Gastroesophageal sphincter (tissue), 4 donors: ENCODE data around the gene KRTAP9-8. TPM values are rescaled to one million over a fixed set of nuclear protein-coding genes. Genes with fewer than 3 reads are reported as not detected.

ENCODE experiments used
- ATAC-seq: fragments of 150-250 bp; one replicate; pipeline ENCODE4 v1.9.1; 2016; ENCODE audit warnings: mild to moderate bottlenecking, moderate library complexity
- H3K27ac ChIP-seq, 4 donors: fragments of 200-600 bp; sonication (generic) in 3 of 4; 1 replicate in 3 of 4; 2 replicates in 1 of 4; pipeline ENCODE4 v1.5.1; 2016 to 2019
- H3K27me3 ChIP-seq: fragments of 200-600 bp; sonication (generic); one replicate; pipeline ENCODE4 v1.5.1; 2019
- H3K36me3 ChIP-seq, 2 donors: fragments of 200-600 bp; sonication (generic); one replicate each; pipeline ENCODE4 v1.5.1; 2019; ENCODE audit warnings: control low read depth in 1 of 2
- H3K4me1 ChIP-seq, 3 donors: fragments of 200-600 bp; sonication (generic); 1 replicate in 2 of 3; 2 replicates in 1 of 3; pipeline ENCODE4 v1.5.1; 2016 to 2019; ENCODE audit warnings: control low read depth in 2 of 3
- H3K4me3 ChIP-seq, 2 donors: fragments of 200-600 bp; sonication (generic); one replicate each; pipeline ENCODE4 v1.5.1; 2019; ENCODE audit warnings: mild to moderate bottlenecking in 1 of 2, moderate library complexity in 1 of 2
- H3K9me3 ChIP-seq, 3 donors: fragments of 200-600 bp; sonication (generic); one replicate each; pipeline ENCODE4 v1.5.1; 2017 to 2019; ENCODE audit warnings: control low read depth in 2 of 3
- EP300 ChIP-seq: sonication (generic); formaldehyde crosslinking; IDR thresholded peaks from one replicate; pipeline ENCODE4 v1.6.1; 2017; ENCODE audit warnings: antibody characterized with exemption, mild to moderate bottlenecking
- POLR2A ChIP-seq, 2 donors: fragments of 450-650 bp; IDR thresholded peaks; one replicate each; pipeline ENCODE4 v1.6.1; 2017; ENCODE audit warnings: antibody characterized with exemption in 2 of 2, mild to moderate bottlenecking in 2 of 2, moderate library complexity in 1 of 2
- POLR2AphosphoS5 ChIP-seq: sonication (generic); formaldehyde crosslinking; IDR thresholded peaks from one replicate; pipeline ENCODE4 v1.6.1; 2017; ENCODE audit warnings: antibody characterized with exemption
- WGBS, 2 donors: methylation state at CpG; one replicate each; pipeline ENCODE4 v1.1.5; 2018; ENCODE audit warnings: low coverage in 1 of 2; 5-methylcytosine and 5-hydroxymethylcytosine counted together
- small RNA-seq, 4 donors: library from RNA; depleted of rRNA; stranded (forward); fragments of <200 nt; gene quantifications; one replicate each; pipeline ENCODE3, GENCODE V24; 2016
- total RNA-seq, 4 donors: library from RNA; depleted of rRNA; stranded (reverse); fragments of >200 nt; gene quantifications; one replicate each; pipeline ENCODE4 v1.1.0, GENCODE V29; 2016
- TF ChIP-seq, protein P1 (sequence below), 4 experiments: fragments of 200-600 bp in 2 of 4; fragments of 450-650 bp in 2 of 4; sonication (generic) in 1 of 4; IDR thresholded peaks; one replicate each; pipeline ENCODE4 v1.5.1; 2017 to 2019; ENCODE audit warnings: antibody characterized with exemption in 4 of 4, mild to moderate bottlenecking in 2 of 4, moderate library complexity in 2 of 4

The KRTAP9-8 gene
- total RNA-seq, 4 donors from 2014 or later: not detected

DNA sequence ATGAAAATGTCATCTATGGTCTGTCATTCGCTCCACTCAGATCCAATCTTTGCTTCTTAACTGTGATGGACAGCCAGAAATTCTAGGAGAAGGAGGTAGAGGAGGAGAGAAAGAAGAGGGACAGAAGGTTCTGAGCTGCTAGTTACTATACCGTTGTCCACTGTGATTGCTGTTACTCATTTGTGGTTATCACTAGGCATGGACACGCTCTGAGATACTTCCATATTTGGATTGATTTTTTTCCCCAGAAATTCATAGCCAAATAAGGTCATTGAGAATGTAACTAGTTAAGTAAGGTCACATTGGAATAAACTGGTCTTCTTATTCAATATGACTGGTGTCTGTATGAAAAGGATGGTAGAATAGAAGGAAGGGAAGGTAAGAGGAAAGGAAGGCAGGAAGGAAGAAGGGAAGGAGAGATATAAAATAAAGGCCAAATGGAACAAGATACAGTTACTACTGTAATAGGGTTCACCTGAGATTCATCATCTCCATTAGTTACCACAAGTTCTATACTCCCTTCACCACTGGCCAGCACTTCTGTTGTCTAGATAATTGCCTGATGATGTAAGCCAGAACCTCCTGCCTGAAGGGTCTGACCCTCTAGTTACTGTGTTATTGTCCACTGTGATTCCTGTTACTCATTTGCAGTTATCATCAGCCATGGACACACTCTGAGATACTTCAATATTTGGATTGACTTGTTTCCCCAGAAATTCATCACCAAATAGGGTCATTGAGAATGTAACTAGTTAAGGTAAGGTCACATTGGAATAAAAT lies 40.6 kb downstream of the KRTAP9-8 start:
- no peak for ATAC-seq
- TF ChIP-seq, protein P1, sequence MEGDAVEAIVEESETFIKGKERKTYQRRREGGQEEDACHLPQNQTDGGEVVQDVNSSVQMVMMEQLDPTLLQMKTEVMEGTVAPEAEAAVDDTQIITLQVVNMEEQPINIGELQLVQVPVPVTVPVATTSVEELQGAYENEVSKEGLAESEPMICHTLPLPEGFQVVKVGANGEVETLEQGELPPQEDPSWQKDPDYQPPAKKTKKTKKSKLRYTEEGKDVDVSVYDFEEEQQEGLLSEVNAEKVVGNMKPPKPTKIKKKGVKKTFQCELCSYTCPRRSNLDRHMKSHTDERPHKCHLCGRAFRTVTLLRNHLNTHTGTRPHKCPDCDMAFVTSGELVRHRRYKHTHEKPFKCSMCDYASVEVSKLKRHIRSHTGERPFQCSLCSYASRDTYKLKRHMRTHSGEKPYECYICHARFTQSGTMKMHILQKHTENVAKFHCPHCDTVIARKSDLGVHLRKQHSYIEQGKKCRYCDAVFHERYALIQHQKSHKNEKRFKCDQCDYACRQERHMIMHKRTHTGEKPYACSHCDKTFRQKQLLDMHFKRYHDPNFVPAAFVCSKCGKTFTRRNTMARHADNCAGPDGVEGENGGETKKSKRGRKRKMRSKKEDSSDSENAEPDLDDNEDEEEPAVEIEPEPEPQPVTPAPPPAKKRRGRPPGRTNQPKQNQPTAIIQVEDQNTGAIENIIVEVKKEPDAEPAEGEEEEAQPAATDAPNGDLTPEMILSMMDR (IDR thresholded peaks at IDR 0.05): no peak
- H3K27me3 ChIP-seq: peaks cover 21% of the 10 kb centered on the region
- H3K4me3 ChIP-seq: no peak overlapping the region
- H3K4me1 ChIP-seq: no peaks in the 10 kb centered on the region
- H3K36me3 ChIP-seq: no peaks in the 10 kb centered on the region
- H3K27ac ChIP-seq: no peak overlapping the region
- WGBS, 2 donors: 73 to 100% methylated on average over 1 to 3 of the region's 3 CpGs
- H3K9me3 ChIP-seq: no peaks in the 10 kb centered on the region

DNA sequence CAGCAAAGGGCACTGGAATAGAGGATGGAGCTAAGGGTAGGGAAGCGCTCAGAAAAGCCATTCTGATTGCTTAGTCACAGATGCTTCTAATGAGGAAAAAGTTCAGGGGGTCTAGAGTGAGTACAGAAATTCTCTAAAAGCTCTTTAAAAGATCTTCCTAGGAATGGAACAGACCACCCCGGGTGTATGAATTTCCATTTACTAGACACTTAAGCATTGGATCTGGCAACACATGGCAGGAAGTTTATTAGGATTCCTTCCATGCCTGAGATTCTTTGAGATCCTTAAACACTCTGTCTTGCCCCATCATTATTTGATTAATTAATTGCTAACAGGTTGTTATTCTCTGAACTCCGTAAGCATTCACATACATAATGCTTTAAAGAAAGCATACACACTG lies 46.2 kb downstream of the KRTAP9-8 start:
- 0 to 13% methylated on average over 2 to 3 of the region's 3 CpGs for whole genome bisulfite sequencing, 2 donors
- Histone ChIP-seq H3K4me1 (no peaks in the 10 kb centered on the region), H3K27me3 (peaks cover 20% of the 10 kb centered on the region), H3K9me3 (no peaks in the 10 kb centered on the region), H3K27ac (no peak overlapping the region), H3K36me3 (no peaks in the 10 kb centered on the region), H3K4me3 (no peak overlapping the region)
- TF ChIP-seq, protein P1 (IDR thresholded peaks at IDR 0.05): no peak
- no peak for TF ChIP-seq POLR2A (IDR thresholded peaks at IDR 0.05)
- no peak for TF ChIP-seq EP300
- no peak for TF ChIP-seq POLR2AphosphoS5
- no peak for ATAC-seq

DNA sequence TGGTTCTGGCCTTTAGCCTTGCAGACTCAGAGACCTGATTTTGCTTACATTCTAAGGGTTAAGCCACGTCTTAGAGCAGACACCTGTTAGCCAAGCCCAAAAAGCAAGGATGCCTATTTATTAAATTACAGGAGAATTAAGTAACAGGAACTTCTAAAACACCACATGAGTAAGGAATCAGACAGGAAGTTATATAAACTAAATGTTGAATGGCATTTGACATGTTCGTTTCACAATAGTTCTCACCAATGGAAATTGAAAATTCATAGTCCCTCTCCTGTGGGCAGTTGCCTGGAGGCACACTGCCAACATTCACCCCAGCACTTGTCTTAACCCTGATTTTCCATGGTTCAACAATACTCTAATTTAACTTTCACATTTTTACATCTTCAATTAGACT lies 46.7 kb downstream of the KRTAP9-8 start:
- H3K4me3 ChIP-seq: no peak overlapping the region
- H3K27ac ChIP-seq: no peak overlapping the region
- no peak for TF ChIP-seq POLR2AphosphoS5
- H3K4me1 ChIP-seq: no peaks in the 10 kb centered on the region
- ATAC-seq: no peak
- no peaks in the 10 kb centered on the region for H3K36me3 ChIP-seq
- peaks cover 20% of the 10 kb centered on the region for H3K27me3 ChIP-seq
- 9 to 28% methylated on average over 2 of the region's 2 CpGs for WGBS, 2 donors
- H3K9me3 ChIP-seq: no peaks in the 10 kb centered on the region

DNA sequence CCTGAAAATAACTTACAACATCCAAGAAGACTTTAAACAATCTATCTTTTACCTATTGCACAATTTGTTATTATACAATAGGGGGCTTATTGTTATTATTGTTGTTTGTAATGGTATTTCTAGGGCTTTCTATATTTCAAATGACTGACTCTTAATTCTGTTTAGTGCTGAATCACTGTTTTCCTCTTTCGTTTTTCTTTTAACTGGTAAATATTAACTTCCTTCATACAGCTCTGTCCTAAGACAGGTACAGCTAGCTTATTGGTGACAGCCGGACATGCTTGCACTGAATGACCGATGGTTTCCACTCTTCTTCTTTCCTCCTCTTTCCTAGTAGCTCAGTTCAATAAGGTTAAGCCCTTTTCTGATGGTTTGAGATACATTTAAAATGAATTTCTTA lies 49.3 kb downstream of the KRTAP9-8 start:
- Histone ChIP-seq H3K27me3 (peaks cover 16% of the 10 kb centered on the region), H3K4me1 (no peaks in the 10 kb centered on the region), H3K36me3 (no peaks in the 10 kb centered on the region), H3K27ac (no peak overlapping the region), H3K9me3 (no peaks in the 10 kb centered on the region), H3K4me3 (no peak overlapping the region)
- WGBS, 2 donors: 79 to 87% methylated on average over 3 of the region's 3 CpGs
- no peak for ATAC-seq
- TF ChIP-seq POLR2A (IDR thresholded peaks at IDR 0.05) (no peak), EP300 (no peak), POLR2AphosphoS5 (no peak)
- TF ChIP-seq, protein P1 (IDR thresholded peaks at IDR 0.05): no peak

Small RNA genes within 50 kb of the gene (small RNA-seq; reads per million reads assigned to genes)
- gene KRTAP9-10P: 0 reads per million in 4 donors

Other genes with a start within 250 kb of the KRTAP9-8 start
- gene KRTAP3-3, start 243.8 kb upstream of the KRTAP9-8 start, total RNA-seq: not detected
- gene KRTAP3-2, start 238.1 kb upstream of the KRTAP9-8 start, total RNA-seq: not detected
- gene KRTAP3-1, start 228.9 kb upstream of the KRTAP9-8 start, total RNA-seq: not detected
- not detected for gene KRTAP1-5, start 210.8 kb upstream of the KRTAP9-8 start, total RNA-seq
- gene KRTAP1-4, start 207.8 kb upstream of the KRTAP9-8 start, total RNA-seq: not detected
- not detected for gene KRTAP1-3, start 203.1 kb upstream of the KRTAP9-8 start, total RNA-seq
- not detected for gene KRTAP1-1, start 196.5 kb upstream of the KRTAP9-8 start, total RNA-seq
- not detected for gene KRTAP2-1, start 190.7 kb upstream of the KRTAP9-8 start, total RNA-seq
- not detected for gene KRTAP2-2, start 182.8 kb upstream of the KRTAP9-8 start, total RNA-seq
- not detected for gene KRTAP2-3, start 177.9 kb upstream of the KRTAP9-8 start, total RNA-seq
- not detected for gene KRTAP2-4, start 172.1 kb upstream of the KRTAP9-8 start, total RNA-seq
- not detected for gene KRTAP4-7, start 153.8 kb upstream of the KRTAP9-8 start, total RNA-seq
- not detected for gene KRTAP4-8, start 139.9 kb upstream of the KRTAP9-8 start, total RNA-seq
- gene KRTAP4-16, start 135.8 kb upstream of the KRTAP9-8 start, total RNA-seq: not detected
- gene KRTAP4-9, start 132.6 kb upstream of the KRTAP9-8 start, total RNA-seq: not detected
- not detected for gene KRTAP4-11, start 119.6 kb upstream of the KRTAP9-8 start, total RNA-seq
- not detected for gene KRTAP4-12, start 113.8 kb upstream of the KRTAP9-8 start, total RNA-seq
- not detected for gene KRTAP4-6, start 97.5 kb upstream of the KRTAP9-8 start, total RNA-seq
- not detected for gene KRTAP4-5, start 88.2 kb upstream of the KRTAP9-8 start, total RNA-seq
- not detected for gene KRTAP4-4, start 77.3 kb upstream of the KRTAP9-8 start, total RNA-seq
- not detected for gene KRTAP4-3, start 69.8 kb upstream of the KRTAP9-8 start, total RNA-seq
- gene KRTAP4-2, start 59.8 kb upstream of the KRTAP9-8 start, total RNA-seq: not detected
- not detected for gene KRTAP4-1, start 53.1 kb upstream of the KRTAP9-8 start, total RNA-seq
- not detected for gene KRTAP9-1, start 48.1 kb upstream of the KRTAP9-8 start, total RNA-seq
- not detected for gene KRTAP9-2, start 11.4 kb upstream of the KRTAP9-8 start, total RNA-seq
- not detected for gene KRTAP9-3, start 5.5 kb upstream of the KRTAP9-8 start, total RNA-seq
- gene KRTAP9-4, start 11.7 kb downstream of the KRTAP9-8 start, total RNA-seq: not detected
- not detected for gene KRTAP9-9, start 17.4 kb downstream of the KRTAP9-8 start, total RNA-seq
- gene KRTAP9-6, start 27.4 kb downstream of the KRTAP9-8 start, total RNA-seq: not detected
- under 1 TPM in 1 of 4 donors, not detected in 3; 0.66 TPM for gene KRTAP9-7, start 37.7 kb downstream of the KRTAP9-8 start, total RNA-seq
- gene KRTAP29-1, start 64.9 kb downstream of the KRTAP9-8 start, total RNA-seq: not detected
- gene KRTAP16-1, start 71.3 kb downstream of the KRTAP9-8 start, total RNA-seq: not detected
- not detected for gene KRTAP17-1, start 77.7 kb downstream of the KRTAP9-8 start, total RNA-seq
- not detected for gene KRT33A, start 112.8 kb downstream of the KRTAP9-8 start, total RNA-seq
- gene KRT33B, start 131.8 kb downstream of the KRTAP9-8 start, total RNA-seq: not detected
- under 1 TPM in 1 of 4 donors, not detected in 3; 0.27 TPM for gene KRT34, start 144.3 kb downstream of the KRTAP9-8 start, total RNA-seq
- not detected for gene KRT31, start 159.6 kb downstream of the KRTAP9-8 start, total RNA-seq
- gene KRT37, start 186.6 kb downstream of the KRTAP9-8 start, total RNA-seq: not detected
- gene KRT38, start 203.0 kb downstream of the KRTAP9-8 start, total RNA-seq: not detected
- gene KRT32, start 229.4 kb downstream of the KRTAP9-8 start, total RNA-seq: under 1 TPM in 1 of 4 donors, not detected in 3; 0.13 TPM
- gene KRT35, start 243.2 kb downstream of the KRTAP9-8 start, total RNA-seq: not detected